Activated T-helper 17 cell treated with anti-CD3 and anti-CD28 coated beads, Interleukin-2, amount 50 U/mL, for 72 hours (primary cell): ENCODE data around the gene FAT2. TPM values are rescaled to one million over a fixed set of nuclear protein-coding genes. Genes with fewer than 3 reads are reported as not detected.

ENCODE experiments used
- ATAC-seq: fragments of 150-1000 bp; cut with Tn5 transposase; replicated peaks from 2 replicates; pipeline ENCODE4 v1.10.0; 2021; ENCODE audit warnings: mild to moderate bottlenecking, moderate library complexity
- H3K27ac Mint-ChIP-seq: one replicate; pipeline ENCODE4 v1.8.0; 2022; ENCODE audit warnings: mixed read lengths
- H3K27me3 Mint-ChIP-seq: one replicate; pipeline ENCODE4 v1.8.0; 2022; ENCODE audit warnings: mixed read lengths
- H3K36me3 Mint-ChIP-seq: one replicate; pipeline ENCODE4 v1.8.0; 2022; ENCODE audit warnings: low read depth, mild to moderate bottlenecking, mixed read lengths
- H3K4me1 Mint-ChIP-seq: one replicate; pipeline ENCODE4 v1.8.0; 2022; ENCODE audit warnings: mixed read lengths
- H3K4me3 Mint-ChIP-seq: one replicate; pipeline ENCODE4 v1.8.0; 2022; ENCODE audit warnings: mild to moderate bottlenecking, mixed read lengths
- H3K9me3 Mint-ChIP-seq: one replicate; pipeline ENCODE4 v1.8.0; 2022; ENCODE audit warnings: mixed read lengths
- total RNA-seq, 2 donors: library from RNA; stranded (reverse); gene quantifications; one replicate each; pipeline ENCODE4 v1.2.3, GENCODE V29; 2022

Gene FAT2
- total RNA-seq, 2 donors from 2014 or later: not detected

GRCh38 chr5:151620461-151620840 lies 29.3 kb upstream of the FAT2 start:
- Mint-ChIP-seq H3K27ac (no peak overlapping the region), H3K4me1 (peaks cover 5% of the 10 kb centered on the region), H3K4me3 (no peak overlapping the region), H3K36me3 (no peaks in the 10 kb centered on the region), H3K9me3 (no peaks in the 10 kb centered on the region), H3K27me3 (peaks cover 12% of the 10 kb centered on the region)
- no peak for ATAC-seq

- Mint-ChIP-seq H3K27me3 (peaks cover 12% of the 10 kb centered on the region), H3K4me3 (no peak overlapping the region), H3K4me1 (peaks cover 8% of the 10 kb centered on the region), H3K9me3 (no peaks in the 10 kb centered on the region), H3K27ac (no peak overlapping the region), H3K36me3 (no peaks in the 10 kb centered on the region)
- ATAC-seq: no peak
These were observed 28.8 kb upstream of the FAT2 start for GRCh38 chr5:151619812-151620460.

- no peaks in the 10 kb centered on the region for H3K9me3 Mint-ChIP-seq
These were observed 27.8 kb upstream of the FAT2 start for GRCh38 chr5:151618907-151619306.

GRCh38 chr5:151617841-151618710 lies 26.9 kb upstream of the FAT2 start:
- Mint-ChIP-seq H3K4me3 (no peak overlapping the region), H3K4me1 (peaks cover 8% of the 10 kb centered on the region), H3K27ac (no peak overlapping the region), H3K36me3 (no peaks in the 10 kb centered on the region), H3K27me3 (peaks cover 12% of the 10 kb centered on the region), H3K9me3 (no peaks in the 10 kb centered on the region)
- ATAC-seq: no peak

More at GRCh38 chr5:151618907-151619306, 27.8 kb upstream of the FAT2 start:
- H3K27ac Mint-ChIP-seq: no peak overlapping the region
- ATAC-seq: no peak
- H3K4me3 Mint-ChIP-seq: no peak overlapping the region
- H3K27me3 Mint-ChIP-seq: peaks cover 12% of the 10 kb centered on the region
- H3K4me1 Mint-ChIP-seq: peaks cover 8% of the 10 kb centered on the region
- no peaks in the 10 kb centered on the region for H3K36me3 Mint-ChIP-seq

- peaks cover 12% of the 10 kb centered on the region for H3K27me3 Mint-ChIP-seq
- H3K36me3 Mint-ChIP-seq: no peaks in the 10 kb centered on the region
- no peaks in the 10 kb centered on the region for H3K9me3 Mint-ChIP-seq
These were observed 26.3 kb upstream of the FAT2 start for GRCh38 chr5:151617383-151617840.

GRCh38 chr5:151615431-151615830 lies 24.3 kb upstream of the FAT2 start:
- ATAC-seq: peak; percentile 52
- no peaks in the 10 kb centered on the region for H3K36me3 Mint-ChIP-seq
- peaks cover 13% of the 10 kb centered on the region for H3K4me1 Mint-ChIP-seq
- H3K27ac Mint-ChIP-seq: no peak overlapping the region
- H3K27me3 Mint-ChIP-seq: peaks cover 4% of the 10 kb centered on the region
- H3K4me3 Mint-ChIP-seq: no peak overlapping the region
- no peaks in the 10 kb centered on the region for H3K9me3 Mint-ChIP-seq

More at GRCh38 chr5:151617383-151617840, 26.3 kb upstream of the FAT2 start:
- no peak for ATAC-seq
- Mint-ChIP-seq H3K4me3 (no peak overlapping the region), H3K27ac (no peak overlapping the region), H3K4me1 (peaks cover 10% of the 10 kb centered on the region)

GRCh38 chr5:151614565-151614964 lies 23.4 kb upstream of the FAT2 start:
- Mint-ChIP-seq H3K27me3 (peaks cover 4% of the 10 kb centered on the region), H3K36me3 (no peaks in the 10 kb centered on the region), H3K9me3 (no peaks in the 10 kb centered on the region), H3K4me1 (peaks cover 13% of the 10 kb centered on the region), H3K27ac (no peak overlapping the region), H3K4me3 (no peak overlapping the region)
- no peak for ATAC-seq

- H3K27ac Mint-ChIP-seq: peak overlapping the region; percentile 72
- H3K27me3 Mint-ChIP-seq: peaks cover 4% of the 10 kb centered on the region
- peaks cover 13% of the 10 kb centered on the region for H3K4me1 Mint-ChIP-seq
- H3K4me3 Mint-ChIP-seq: peak overlapping the region; percentile 10
- no peaks in the 10 kb centered on the region for H3K36me3 Mint-ChIP-seq
- peak; percentile 90 for ATAC-seq
- H3K9me3 Mint-ChIP-seq: no peaks in the 10 kb centered on the region
These were observed 21.7 kb upstream of the FAT2 start for GRCh38 chr5:151612689-151613427.

GRCh38 chr5:151611127-151611775 lies 20.1 kb upstream of the FAT2 start:
- H3K27ac Mint-ChIP-seq: no peak overlapping the region

GRCh38 chr5:151608522-151608921 lies 17.4 kb upstream of the FAT2 start:
- peaks cover 6% of the 10 kb centered on the region for H3K4me1 Mint-ChIP-seq
- H3K27ac Mint-ChIP-seq: no peak overlapping the region
- peaks cover 8% of the 10 kb centered on the region for H3K27me3 Mint-ChIP-seq
- no peak for ATAC-seq
- H3K36me3 Mint-ChIP-seq: no peaks in the 10 kb centered on the region
- H3K4me3 Mint-ChIP-seq: no peak overlapping the region
- H3K9me3 Mint-ChIP-seq: no peaks in the 10 kb centered on the region

More at GRCh38 chr5:151611127-151611775, 20.1 kb upstream of the FAT2 start:
- no peaks in the 10 kb centered on the region for H3K27me3 Mint-ChIP-seq
- H3K9me3 Mint-ChIP-seq: no peaks in the 10 kb centered on the region
- no peak overlapping the region for H3K4me3 Mint-ChIP-seq
- peaks cover 13% of the 10 kb centered on the region for H3K4me1 Mint-ChIP-seq
- no peak for ATAC-seq
- no peaks in the 10 kb centered on the region for H3K36me3 Mint-ChIP-seq

GRCh38 chr5:151607304-151607703 lies 16.2 kb upstream of the FAT2 start:
- H3K27me3 Mint-ChIP-seq: peaks cover 8% of the 10 kb centered on the region
- no peak overlapping the region for H3K27ac Mint-ChIP-seq
- H3K9me3 Mint-ChIP-seq: no peaks in the 10 kb centered on the region
- peaks cover 2% of the 10 kb centered on the region for H3K4me1 Mint-ChIP-seq
- H3K4me3 Mint-ChIP-seq: no peak overlapping the region
- ATAC-seq: no peak
- no peaks in the 10 kb centered on the region for H3K36me3 Mint-ChIP-seq

GRCh38 chr5:151605559-151605958 lies 14.4 kb upstream of the FAT2 start:
- Mint-ChIP-seq H3K4me3 (no peak overlapping the region), H3K9me3 (no peaks in the 10 kb centered on the region), H3K27me3 (peaks cover 8% of the 10 kb centered on the region), H3K36me3 (no peaks in the 10 kb centered on the region), H3K4me1 (no peaks in the 10 kb centered on the region), H3K27ac (no peak overlapping the region)
- ATAC-seq: no peak

- Mint-ChIP-seq H3K9me3 (no peaks in the 10 kb centered on the region), H3K4me3 (no peak overlapping the region), H3K36me3 (no peaks in the 10 kb centered on the region), H3K27ac (no peak overlapping the region), H3K4me1 (no peaks in the 10 kb centered on the region), H3K27me3 (peaks cover 8% of the 10 kb centered on the region)
- no peak for ATAC-seq
These were observed 11.7 kb upstream of the FAT2 start for GRCh38 chr5:151602806-151603205.

- H3K4me3 Mint-ChIP-seq: no peak overlapping the region
- no peaks in the 10 kb centered on the region for H3K9me3 Mint-ChIP-seq
- no peak for ATAC-seq
- no peaks in the 10 kb centered on the region for H3K36me3 Mint-ChIP-seq
- H3K27ac Mint-ChIP-seq: no peak overlapping the region
- H3K4me1 Mint-ChIP-seq: no peaks in the 10 kb centered on the region
- H3K27me3 Mint-ChIP-seq: peaks cover 8% of the 10 kb centered on the region
These were observed 10.3 kb upstream of the FAT2 start for GRCh38 chr5:151601391-151601790.
